ENCODE data around the gene STYK1. TPM values are rescaled to one million over a fixed set of nuclear protein-coding genes. Genes with fewer than 3 reads are reported as not detected.

Gene STYK1
- total and polyA plus RNA-seq, 10 of the 15 experiments (the other 5 are each of a cell fraction or from before 2014, with no cell fraction given), result 0.62 to 1.2 (median 0.82) TPM; not detected in 1

- TF ChIP-seq YY1 (IDR thresholded peaks at IDR 0.05; ENCODE audit: low read depth, low read length) (no peak), EP300 (IDR thresholded peaks at IDR 0.05; ENCODE audit: borderline replicate concordance in 1 of 2, control insufficient read depth in 1 of 2, low read depth in 2 of 2, low read length in 2 of 2) (no peak), RELB (IDR thresholded peaks at IDR 0.05; ENCODE audit: low read depth) (no peak), CBX3 (IDR thresholded peaks at IDR 0.05; ENCODE audit: borderline replicate concordance, low read depth) (no peak), TCF7 (IDR thresholded peaks at IDR 0.05; ENCODE audit: borderline replicate concordance) (no peak), HDAC2 (IDR thresholded peaks at IDR 0.05) (no peak), ZBTB11 (CRISPR knock-in tag; IDR thresholded peaks at IDR 0.05) (no peak), FOXK2 (IDR thresholded peaks at IDR 0.05) (no peak), NBN (IDR thresholded peaks at IDR 0.05) (no peak), ATF7 (IDR thresholded peaks at IDR 0.05; ENCODE audit: low read depth) (no peak), PRDM15 (CRISPR knock-in tag; IDR thresholded peaks at IDR 0.05) (no peak), MYC (IDR thresholded peaks at IDR 0.05; ENCODE audit: insufficient read depth, insufficient read length, insufficient replicate concordance, low read length, severe bottlenecking) (peak; percentile 45), MAX (IDR thresholded peaks at IDR 0.05; ENCODE audit: low read depth, low read length) (peak; percentile 65; the same call in 1 of the 2 replicates), TCF3 (IDR thresholded peaks at IDR 0.05; ENCODE audit: borderline replicate concordance, insufficient read depth, low read depth, low read length) (0 out of 2 replicates have a peak, but pooled peaks have one; percentile 37), CBX5 (IDR thresholded peaks at IDR 0.05; ENCODE audit: low read depth) (no peak), GATAD2B (conservative IDR thresholded peaks at IDR 0.05; ENCODE audit: low read depth) (peak; percentile 88), SMARCA5 (IDR thresholded peaks at IDR 0.05) (no peak), CEBPB (IDR thresholded peaks at IDR 0.05; ENCODE audit: borderline replicate concordance in 1 of 2, low read depth in 2 of 2, low read length in 2 of 2) (no peak)
These were observed 48.7 kb upstream of the STYK1 start (continued) for GRCh38 chr12:10722502-10722904.

All from GM12878 (cell line).